CD4-positive, alpha-beta memory T cell (primary cell): ENCODE results near the gene SPEM2. TPM values are rescaled to one million over a fixed set of nuclear protein-coding genes. Genes with fewer than 3 reads are reported as not detected.
A peak's percentile ranks its signal among the peaks of the same experiment; 100 is the strongest.

Experiments
- CTCF ChIA-PET: fragments of 350-600 bp; sonication (Branson Sonifier 250); formaldehyde crosslinking; loops from one replicate; lab custom pipeline; 2021; ENCODE audit warnings: inconsistent platforms; ENCODE audit not compliant: partially characterized antibody; lab: Charles Lee
- POLR2A ChIA-PET: fragments of 350-600 bp; sonication (Branson Sonifier 250); formaldehyde crosslinking; loops from one replicate; lab custom pipeline; 2021; ENCODE audit not compliant: partially characterized antibody; lab: Charles Lee
- DNase-seq, 5 donors: peaks; one replicate each; pipeline versions ENCODE4 v3.0.0 to v3.0.0-alpha.2; 2020 to 2022; ENCODE audit warnings: mixed read lengths in 1 of 5
- H3K27ac ChIP-seq: one replicate; pipeline ENCODE4 v1.7.0; 2013; ENCODE audit warnings: low read depth, low read length
- H3K27me3 ChIP-seq: 2 replicates; pipeline ENCODE4 v1.7.0; 2013; ENCODE audit warnings: mild to moderate bottlenecking, low read length, moderate library complexity; ENCODE audit not compliant: insufficient read depth
- H3K36me3 ChIP-seq: 2 replicates; pipeline ENCODE4 v1.7.0; 2013; ENCODE audit warnings: mild to moderate bottlenecking, low read length, moderate library complexity; ENCODE audit not compliant: insufficient read depth
- H3K4me1 ChIP-seq: 2 replicates; pipeline ENCODE4 v1.7.0; 2013; ENCODE audit warnings: mild to moderate bottlenecking, low read length, moderate library complexity; ENCODE audit not compliant: insufficient read depth
- H3K4me3 ChIP-seq, 2 donors: one replicate each; pipeline ENCODE4 v1.7.0; 2013; ENCODE audit warnings: low read length in 2 of 2, mild to moderate bottlenecking in 1 of 2
- H3K9me3 ChIP-seq, 2 donors: one replicate each; pipeline ENCODE4 v1.7.0; 2013; ENCODE audit warnings: low read length in 2 of 2, control low read depth in 1 of 2; ENCODE audit not compliant: control insufficient read depth in 1 of 2
- H3K27ac Mint-ChIP-seq, 7 donors: one replicate each; pipeline ENCODE4 v1.8.0; 2020 to 2021; ENCODE audit warnings: mixed read lengths in 7 of 7, mild to moderate bottlenecking in 6 of 7, inconsistent platforms in 3 of 7, moderate library complexity in 3 of 7
- H3K27me3 Mint-ChIP-seq, 2 donors: one replicate each; pipeline ENCODE4 v1.8.0; 2020 to 2021; ENCODE audit warnings: mixed read lengths in 2 of 2
- H3K36me3 Mint-ChIP-seq, 2 donors: one replicate each; pipeline ENCODE4 v1.8.0; 2020 to 2021; ENCODE audit warnings: mixed read lengths in 2 of 2, inconsistent platforms in 1 of 2, mild to moderate bottlenecking in 1 of 2
- H3K4me1 Mint-ChIP-seq, 4 donors: one replicate each; pipeline ENCODE4 v1.8.0; 2020 to 2021; ENCODE audit warnings: mixed read lengths in 4 of 4, mild to moderate bottlenecking in 1 of 4
- H3K4me3 Mint-ChIP-seq, 8 donors: one replicate each; pipeline ENCODE4 v1.8.0; 2020 to 2021; ENCODE audit warnings: mixed read lengths in 8 of 8, mild to moderate bottlenecking in 7 of 8, moderate library complexity in 6 of 8, inconsistent platforms in 3 of 8
- H3K9me3 Mint-ChIP-seq, 8 donors: one replicate each; pipeline ENCODE4 v1.8.0; 2020 to 2021; ENCODE audit warnings: mixed read lengths in 8 of 8, mild to moderate bottlenecking in 5 of 8, inconsistent platforms in 3 of 8, moderate library complexity in 1 of 8
- intact Hi-C: fragments of 100-400 bp; cut with micrococcal nuclease; formaldehyde crosslinking; loops from one replicate; pipeline ENCODE4 v1.15.1; 2023
- polyA plus RNA-seq, 2 donors: library from polyadenylated mRNA; unstranded; fragments of 300-500 nt; fragmentation: Illumina TruSeq; gene quantifications; one replicate each; pipeline ENCODE4 v1.2.3, GENCODE V29; 2021
- total RNA-seq, 2 experiments: library from RNA; stranded (reverse); gene quantifications; one replicate each; pipeline ENCODE4 v1.2.3, GENCODE V29; 2021

The SPEM2 gene
- total and polyA plus RNA-seq, 4 experiments from 2014 or later, result not detected

- intact Hi-C loops, result no loop called here
- ChIA-PET CTCF (no interaction called here), POLR2A (interaction anchor here (0.5 kb wide), 1 partner anchor 511 kb away, joined by 3 read pairs; no protein-coding TSS in a partner anchor)
- peaks cover 0 to 2% (median 0%) of the 10 kb centered on the region in 4 donors for H3K4me1 Mint-ChIP-seq
- H3K9me3 Mint-ChIP-seq, result no peaks in the 10 kb centered on the region
- no peak overlapping the region for H3K4me3 Mint-ChIP-seq
- no peak for DNase-seq
- no peak overlapping the region for H3K4me3 ChIP-seq
- no peaks in the 10 kb centered on the region for H3K36me3 Mint-ChIP-seq
- no peaks in the 10 kb centered on the region for H3K27me3 ChIP-seq
- H3K27ac Mint-ChIP-seq, result peak overlapping the region in 1 of 7 donors; percentile 58
- H3K27me3 Mint-ChIP-seq, result no peaks in the 10 kb centered on the region
- H3K27ac ChIP-seq, result no peak overlapping the region
- H3K9me3 ChIP-seq, result no peaks in the 10 kb centered on the region
- no peaks in the 10 kb centered on the region for H3K36me3 ChIP-seq
- no peaks in the 10 kb centered on the region for H3K4me1 ChIP-seq
Observed at GRCh38 chr17:7418472-7419152, 6.8 kb upstream of the SPEM2 start.

GRCh38 chr17:7419819-7420610 lies 5.4 kb upstream of the SPEM2 start, which contains the start of gene SPEM1:
SPEM1 (plus strand) TSS chr17:7420324; CDS start chr17:7420385, 61 bp downstream.
- ChIA-PET POLR2A (interaction anchor here (1.2 kb wide), 1 partner anchor 16 kb away, joined by 4 read pairs; no protein-coding TSS in a partner anchor), CTCF (interaction anchor here (1.4 to 1.8 kb wide), 2 partner anchors 17 to 64 kb away, joined by 4 to 6 read pairs; no protein-coding TSS in a partner anchor)
- H3K27me3 Mint-ChIP-seq, result peaks cover 0 to 1% of the 10 kb centered on the region in 2 donors
- no peak for DNase-seq
- intact Hi-C loops, result no loop called here
- no peaks in the 10 kb centered on the region for H3K36me3 ChIP-seq
- H3K4me3 ChIP-seq, result no peak within 1 kb of the TSS
- no peak within 1 kb of the TSS for H3K4me3 Mint-ChIP-seq
- H3K27ac ChIP-seq, result no peak within 1 kb of the TSS
- H3K27me3 ChIP-seq, result no peaks in the 10 kb centered on the region
- no peaks in the 10 kb centered on the region for H3K9me3 Mint-ChIP-seq
- no peaks in the 10 kb centered on the region for H3K36me3 Mint-ChIP-seq
- H3K9me3 ChIP-seq, result no peaks in the 10 kb centered on the region
- H3K4me1 ChIP-seq, result no peaks in the 10 kb centered on the region
- H3K4me1 Mint-ChIP-seq, result peaks cover 0 to 4% (median 1%) of the 10 kb centered on the region in 4 donors
- H3K27ac Mint-ChIP-seq, result peak within 1 kb of the TSS in 2 of 7 donors; percentile 53 to 58

- H3K36me3 ChIP-seq, result no peaks in the 10 kb centered on the region
- Mint-ChIP-seq H3K9me3 (no peaks in the 10 kb centered on the region), H3K36me3 (no peaks in the 10 kb centered on the region), H3K27ac (no peak overlapping the region), H3K4me3 (no peak overlapping the region), H3K4me1 (peaks cover 0 to 4% (median under 1%) of the 10 kb centered on the region in 4 donors), H3K27me3 (peaks cover 0 to 1% of the 10 kb centered on the region in 2 donors)
- H3K9me3 ChIP-seq, result no peaks in the 10 kb centered on the region
- intact Hi-C loops, result no loop called here
- no peak overlapping the region for H3K4me3 ChIP-seq
- no peaks in the 10 kb centered on the region for H3K27me3 ChIP-seq
- no peak overlapping the region for H3K27ac ChIP-seq
- DNase-seq, result no peak
- H3K4me1 ChIP-seq, result no peaks in the 10 kb centered on the region
- CTCF ChIA-PET, result interaction anchor here (1.4 to 1.8 kb wide), 2 partner anchors 16 to 66 kb away, joined by 4 to 6 read pairs; no protein-coding TSS in a partner anchor
- POLR2A ChIA-PET, result interaction anchor here (1.2 kb wide), 1 partner anchor 15 kb away, joined by 4 read pairs; no protein-coding TSS in a partner anchor
Observed at GRCh38 chr17:7421186-7421585, 4.2 kb upstream of the SPEM2 start.

- H3K27ac Mint-ChIP-seq, result no peak overlapping the region
- intact Hi-C loops, result no loop called here
- no peak overlapping the region for H3K4me3 Mint-ChIP-seq
- Histone ChIP-seq H3K4me1 (no peaks in the 10 kb centered on the region), H3K36me3 (no peaks in the 10 kb centered on the region), H3K27me3 (no peaks in the 10 kb centered on the region), H3K4me3 (no peak overlapping the region), H3K9me3 (no peaks in the 10 kb centered on the region), H3K27ac (no peak overlapping the region)
- CTCF ChIA-PET, result interaction anchor here (0.9 to 2.1 kb wide), 2 partner anchors 12 to 68 kb away, joined by 4 to 5 read pairs; partner anchors contain the start of gene TMEM102
- peaks cover 0 to 1% of the 10 kb centered on the region in 2 donors for H3K27me3 Mint-ChIP-seq
- H3K36me3 Mint-ChIP-seq, result no peaks in the 10 kb centered on the region
- no peak for DNase-seq
- POLR2A ChIA-PET, result no interaction called here
- no peaks in the 10 kb centered on the region for H3K9me3 Mint-ChIP-seq
- H3K4me1 Mint-ChIP-seq, result peaks cover 0 to 4% (median 0%) of the 10 kb centered on the region in 4 donors
Observed at GRCh38 chr17:7423679-7424078, 1.7 kb upstream of the SPEM2 start.

- no peak overlapping the region for H3K27ac ChIP-seq
- Mint-ChIP-seq H3K36me3 (no peaks in the 10 kb centered on the region), H3K27ac (no peak overlapping the region), H3K4me3 (no peak overlapping the region), H3K9me3 (no peaks in the 10 kb centered on the region), H3K27me3 (peaks cover 0 to 1% of the 10 kb centered on the region in 2 donors), H3K4me1 (peaks cover 0 to 4% (median 0%) of the 10 kb centered on the region in 4 donors)
- no peak overlapping the region for H3K4me3 ChIP-seq
- no peaks in the 10 kb centered on the region for H3K27me3 ChIP-seq
- ChIA-PET CTCF (interaction anchor here (1.0 kb wide), 1 partner anchor 135 kb away, joined by 3 read pairs; no protein-coding TSS in a partner anchor), POLR2A (no interaction called here)
- H3K4me1 ChIP-seq, result no peaks in the 10 kb centered on the region
- no peaks in the 10 kb centered on the region for H3K36me3 ChIP-seq
- peak in 1 of 5 donors; percentile 32 for DNase-seq
- intact Hi-C loops, result no loop called here
- H3K9me3 ChIP-seq, result no peaks in the 10 kb centered on the region
Observed at GRCh38 chr17:7425756-7426155, 340 bp downstream of the SPEM2 start.

GRCh38 chr17:7426203-7426863 lies 917 bp downstream of the SPEM2 start:
- intact Hi-C loops, result no loop called here
- Histone ChIP-seq H3K36me3 (no peaks in the 10 kb centered on the region), H3K4me1 (no peaks in the 10 kb centered on the region), H3K4me3 (no peak overlapping the region), H3K9me3 (no peaks in the 10 kb centered on the region), H3K27ac (no peak overlapping the region), H3K27me3 (no peaks in the 10 kb centered on the region)
- Mint-ChIP-seq H3K4me1 (peaks cover 0 to 4% (median 0%) of the 10 kb centered on the region in 4 donors), H3K27ac (no peak overlapping the region), H3K27me3 (peaks cover 0 to 1% of the 10 kb centered on the region in 2 donors), H3K9me3 (no peaks in the 10 kb centered on the region), H3K4me3 (no peak overlapping the region), H3K36me3 (no peaks in the 10 kb centered on the region)
- ChIA-PET CTCF (interaction anchor here (0.5 to 1.1 kb wide), 2 partner anchors 10 to 193 kb away, joined by 3 to 4 read pairs; no protein-coding TSS in a partner anchor), POLR2A (no interaction called here)
- DNase-seq, result peak in 1 of 5 donors; percentile 2
